ENCODE results near the gene DPP6. TPM values are rescaled to one million over a fixed set of nuclear protein-coding genes. Genes with fewer than 3 reads are reported as not detected.

DPP6 gene
- total and polyA plus RNA-seq, 4 experiments from 2014 or later = not detected

- intact Hi-C loops (cut with micrococcal nuclease) = no loop called here
- H3K9me3 Mint-ChIP-seq = peaks cover 0 to 8% (median 3%) of the 10 kb centered on the region in 8 donors
- H3K27ac Mint-ChIP-seq = no peak overlapping the region
- no peaks in the 10 kb centered on the region for H3K27me3 ChIP-seq (ENCODE audit: insufficient read depth, low read length)
- no peak overlapping the region for H3K4me3 ChIP-seq (ENCODE audit: low read length in 2 of 2)
- no peaks in the 10 kb centered on the region for H3K9me3 ChIP-seq (ENCODE audit: control insufficient read depth in 1 of 2, low read length in 2 of 2)
- CTCF ChIA-PET (ENCODE audit: partially characterized antibody) = no interaction called here
- H3K4me1 Mint-ChIP-seq = no peaks in the 10 kb centered on the region
- H3K27ac ChIP-seq (ENCODE audit: low read depth, low read length) = no peak overlapping the region
- POLR2A ChIA-PET (ENCODE audit: partially characterized antibody) = no interaction called here
- H3K27me3 Mint-ChIP-seq = no peaks in the 10 kb centered on the region
- no peaks in the 10 kb centered on the region for H3K36me3 ChIP-seq (ENCODE audit: insufficient read depth, low read length)
- no peak overlapping the region for H3K4me3 Mint-ChIP-seq
- H3K36me3 Mint-ChIP-seq = no peaks in the 10 kb centered on the region
- DNase-seq = no peak
- H3K4me1 ChIP-seq (ENCODE audit: insufficient read depth, low read length) = no peaks in the 10 kb centered on the region
These were observed 373.1 kb downstream of the DPP6 start for GRCh38 chr7:154425271-154425670.

- Mint-ChIP-seq H3K27me3 (no peaks in the 10 kb centered on the region), H3K9me3 (peaks cover 0 to 10% (median 3%) of the 10 kb centered on the region in 8 donors), H3K36me3 (no peaks in the 10 kb centered on the region), H3K27ac (no peak overlapping the region), H3K4me3 (no peak overlapping the region), H3K4me1 (no peaks in the 10 kb centered on the region)
- DNase-seq = no peak
- H3K4me1 ChIP-seq (ENCODE audit: insufficient read depth, low read length) = no peaks in the 10 kb centered on the region
- ChIA-PET CTCF (ENCODE audit: partially characterized antibody) (no interaction called here), POLR2A (ENCODE audit: partially characterized antibody) (no interaction called here)
- H3K36me3 ChIP-seq (ENCODE audit: insufficient read depth, low read length) = no peaks in the 10 kb centered on the region
- intact Hi-C loops (cut with micrococcal nuclease) = no loop called here
- H3K27me3 ChIP-seq (ENCODE audit: insufficient read depth, low read length) = no peaks in the 10 kb centered on the region
- H3K27ac ChIP-seq (ENCODE audit: low read depth, low read length) = no peak overlapping the region
- H3K4me3 ChIP-seq (ENCODE audit: low read length in 2 of 2) = no peak overlapping the region
- no peaks in the 10 kb centered on the region for H3K9me3 ChIP-seq (ENCODE audit: control insufficient read depth in 1 of 2, low read length in 2 of 2)
These were observed 374.6 kb downstream of the DPP6 start for GRCh38 chr7:154426778-154427177.

GRCh38 chr7:154427533-154427932 is 375.3 kb downstream of the DPP6 start:
- peaks cover 0 to 11% (median 4%) of the 10 kb centered on the region in 8 donors for H3K9me3 Mint-ChIP-seq
- intact Hi-C loops (cut with micrococcal nuclease) = no loop called here
- no peak overlapping the region for H3K27ac Mint-ChIP-seq
- H3K27me3 Mint-ChIP-seq = no peaks in the 10 kb centered on the region
- no peaks in the 10 kb centered on the region for H3K9me3 ChIP-seq (ENCODE audit: control insufficient read depth in 1 of 2, low read length in 2 of 2)
- no peak for DNase-seq
- POLR2A ChIA-PET (ENCODE audit: partially characterized antibody) = no interaction called here
- no peak overlapping the region for H3K4me3 ChIP-seq (ENCODE audit: low read length in 2 of 2)
- H3K27me3 ChIP-seq (ENCODE audit: insufficient read depth, low read length) = no peaks in the 10 kb centered on the region
- H3K4me1 Mint-ChIP-seq = no peaks in the 10 kb centered on the region
- CTCF ChIA-PET (ENCODE audit: partially characterized antibody) = no interaction called here
- no peaks in the 10 kb centered on the region for H3K36me3 ChIP-seq (ENCODE audit: insufficient read depth, low read length)
- no peaks in the 10 kb centered on the region for H3K4me1 ChIP-seq (ENCODE audit: insufficient read depth, low read length)
- H3K27ac ChIP-seq (ENCODE audit: low read depth, low read length) = no peak overlapping the region
- H3K36me3 Mint-ChIP-seq = no peaks in the 10 kb centered on the region
- H3K4me3 Mint-ChIP-seq = no peak overlapping the region

- no peaks in the 10 kb centered on the region for H3K27me3 ChIP-seq (ENCODE audit: insufficient read depth, low read length)
- POLR2A ChIA-PET (ENCODE audit: partially characterized antibody) = no interaction called here
- H3K27ac ChIP-seq (ENCODE audit: low read depth, low read length) = no peak overlapping the region
- no peak overlapping the region for H3K27ac Mint-ChIP-seq
- no peaks in the 10 kb centered on the region for H3K9me3 ChIP-seq (ENCODE audit: control insufficient read depth in 1 of 2, low read length in 2 of 2)
- CTCF ChIA-PET (ENCODE audit: partially characterized antibody) = no interaction called here
- no peaks in the 10 kb centered on the region for H3K36me3 Mint-ChIP-seq
- H3K9me3 Mint-ChIP-seq = peaks cover 0 to 11% (median 3%) of the 10 kb centered on the region in 8 donors
- H3K4me1 Mint-ChIP-seq = no peaks in the 10 kb centered on the region
- no peak overlapping the region for H3K4me3 Mint-ChIP-seq
- DNase-seq = no peak
- H3K4me1 ChIP-seq (ENCODE audit: insufficient read depth, low read length) = no peaks in the 10 kb centered on the region
- no peak overlapping the region for H3K4me3 ChIP-seq (ENCODE audit: low read length in 2 of 2)
- intact Hi-C loops (cut with micrococcal nuclease) = no loop called here
- no peaks in the 10 kb centered on the region for H3K27me3 Mint-ChIP-seq
- no peaks in the 10 kb centered on the region for H3K36me3 ChIP-seq (ENCODE audit: insufficient read depth, low read length)
These were observed 377.6 kb downstream of the DPP6 start for GRCh38 chr7:154429666-154430404.

GRCh38 chr7:154430640-154431039 is 378.4 kb downstream of the DPP6 start:
- Mint-ChIP-seq H3K36me3 (no peaks in the 10 kb centered on the region), H3K9me3 (peaks cover 0 to 11% (median 3%) of the 10 kb centered on the region in 8 donors), H3K4me1 (no peaks in the 10 kb centered on the region), H3K4me3 (no peak overlapping the region), H3K27ac (no peak overlapping the region), H3K27me3 (no peaks in the 10 kb centered on the region)
- Histone ChIP-seq H3K27ac (ENCODE audit: low read depth, low read length) (no peak overlapping the region), H3K4me3 (ENCODE audit: low read length in 2 of 2) (no peak overlapping the region), H3K4me1 (ENCODE audit: insufficient read depth, low read length) (no peaks in the 10 kb centered on the region), H3K9me3 (ENCODE audit: control insufficient read depth in 1 of 2, low read length in 2 of 2) (no peaks in the 10 kb centered on the region), H3K36me3 (ENCODE audit: insufficient read depth, low read length) (no peaks in the 10 kb centered on the region), H3K27me3 (ENCODE audit: insufficient read depth, low read length) (no peaks in the 10 kb centered on the region)
- ChIA-PET POLR2A (ENCODE audit: partially characterized antibody) (no interaction called here), CTCF (ENCODE audit: partially characterized antibody) (no interaction called here)
- intact Hi-C loops (cut with micrococcal nuclease) = no loop called here
- DNase-seq = no peak

- Mint-ChIP-seq H3K4me3 (no peak overlapping the region), H3K36me3 (no peaks in the 10 kb centered on the region), H3K4me1 (no peaks in the 10 kb centered on the region), H3K27me3 (no peaks in the 10 kb centered on the region), H3K27ac (no peak overlapping the region), H3K9me3 (peaks cover 0 to 11% (median 3%) of the 10 kb centered on the region in 8 donors)
- H3K4me3 ChIP-seq (ENCODE audit: low read length in 2 of 2) = no peak overlapping the region
- ChIA-PET CTCF (ENCODE audit: partially characterized antibody) (no interaction called here), POLR2A (ENCODE audit: partially characterized antibody) (no interaction called here)
- intact Hi-C loops (cut with micrococcal nuclease) = no loop called here
- no peak overlapping the region for H3K27ac ChIP-seq (ENCODE audit: low read depth, low read length)
- H3K4me1 ChIP-seq (ENCODE audit: insufficient read depth, low read length) = no peaks in the 10 kb centered on the region
- no peak for DNase-seq
- H3K36me3 ChIP-seq (ENCODE audit: insufficient read depth, low read length) = no peaks in the 10 kb centered on the region
- H3K27me3 ChIP-seq (ENCODE audit: insufficient read depth, low read length) = no peaks in the 10 kb centered on the region
- H3K9me3 ChIP-seq (ENCODE audit: control insufficient read depth in 1 of 2, low read length in 2 of 2) = no peaks in the 10 kb centered on the region
These were observed 378.8 kb downstream of the DPP6 start for GRCh38 chr7:154431045-154431444.

GRCh38 chr7:154433632-154434598 is 381.7 kb downstream of the DPP6 start:
- Mint-ChIP-seq H3K36me3 (no peaks in the 10 kb centered on the region), H3K4me3 (no peak overlapping the region), H3K9me3 (peaks cover 0 to 11% (median 1%) of the 10 kb centered on the region in 8 donors), H3K4me1 (no peaks in the 10 kb centered on the region), H3K27me3 (no peaks in the 10 kb centered on the region), H3K27ac (no peak overlapping the region)
- Histone ChIP-seq H3K27ac (ENCODE audit: low read depth, low read length) (no peak overlapping the region), H3K4me1 (ENCODE audit: insufficient read depth, low read length) (no peaks in the 10 kb centered on the region), H3K9me3 (ENCODE audit: control insufficient read depth in 1 of 2, low read length in 2 of 2) (no peaks in the 10 kb centered on the region), H3K36me3 (ENCODE audit: insufficient read depth, low read length) (no peaks in the 10 kb centered on the region), H3K27me3 (ENCODE audit: insufficient read depth, low read length) (no peaks in the 10 kb centered on the region), H3K4me3 (ENCODE audit: low read length in 2 of 2) (no peak overlapping the region)
- intact Hi-C loops (cut with micrococcal nuclease) = no loop called here
- no peak for DNase-seq
- POLR2A ChIA-PET (ENCODE audit: partially characterized antibody) = no interaction called here
- CTCF ChIA-PET (ENCODE audit: partially characterized antibody) = no interaction called here

All from CD4-positive, alpha-beta memory T cell (primary cell).